C4-2B (cell line): ENCODE data around the gene CYTH2.

ENCODE experiments used
- H3K27ac ChIP-seq: fragments of 450-650 bp; 2 replicates; pipeline ENCODE4 v1.5.1; 2017
- ZFX ChIP-seq: fragments of 450-650 bp; IDR thresholded peaks from 2 replicates; pipeline ENCODE4 v1.6.1; 2017
- TF ChIP-seq, protein P1 (sequence below): fragments of 450-650 bp; conservative IDR thresholded peaks from 2 replicates; pipeline ENCODE4 v1.5.1; 2017; ENCODE audit warnings: mild to moderate bottlenecking

CYTH2 gene

DNA sequence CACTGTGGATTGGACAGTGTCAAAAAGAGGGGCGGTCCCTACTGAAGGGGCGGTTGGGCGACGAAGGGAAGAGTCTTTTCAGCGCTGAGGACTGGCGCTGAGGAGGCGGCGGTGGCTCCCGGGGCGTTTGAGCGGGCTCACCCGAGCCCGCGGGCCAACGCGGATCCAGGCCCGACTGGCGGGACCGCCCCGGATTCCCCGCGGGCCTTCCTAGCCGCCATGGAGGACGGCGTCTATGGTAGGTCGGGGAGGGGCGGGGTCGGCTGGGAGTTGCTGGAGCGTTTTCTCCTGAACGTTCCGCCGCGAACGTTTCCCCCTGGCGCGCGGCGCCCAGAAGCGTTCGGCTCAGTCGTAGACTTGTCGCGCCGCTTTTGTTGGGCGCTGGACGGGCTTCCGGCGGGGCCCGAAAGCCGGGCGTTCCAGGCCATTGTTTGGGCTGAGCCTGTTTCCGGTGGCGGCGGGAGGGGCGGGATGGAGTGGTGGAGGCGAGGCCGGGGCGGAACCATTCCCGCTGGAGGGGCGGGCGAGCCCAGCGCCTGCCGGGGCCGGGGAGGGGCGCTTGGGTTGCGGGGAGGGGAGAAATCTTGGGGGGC is at the start of gene CYTH2:
Gene CYTH2 (plus strand): TSS at position 81 of the 593 bp plus-strand sequence. CDS start 139 bp downstream, at position 220.
- H3K27ac ChIP-seq, result peak within 1 kb of the TSS; percentile 92

GRCh38 chr19:48421548-48421947 is 47.6 kb upstream of the CYTH2 start:
- no peak for TF ChIP-seq ZFX
- TF ChIP-seq, protein P1, sequence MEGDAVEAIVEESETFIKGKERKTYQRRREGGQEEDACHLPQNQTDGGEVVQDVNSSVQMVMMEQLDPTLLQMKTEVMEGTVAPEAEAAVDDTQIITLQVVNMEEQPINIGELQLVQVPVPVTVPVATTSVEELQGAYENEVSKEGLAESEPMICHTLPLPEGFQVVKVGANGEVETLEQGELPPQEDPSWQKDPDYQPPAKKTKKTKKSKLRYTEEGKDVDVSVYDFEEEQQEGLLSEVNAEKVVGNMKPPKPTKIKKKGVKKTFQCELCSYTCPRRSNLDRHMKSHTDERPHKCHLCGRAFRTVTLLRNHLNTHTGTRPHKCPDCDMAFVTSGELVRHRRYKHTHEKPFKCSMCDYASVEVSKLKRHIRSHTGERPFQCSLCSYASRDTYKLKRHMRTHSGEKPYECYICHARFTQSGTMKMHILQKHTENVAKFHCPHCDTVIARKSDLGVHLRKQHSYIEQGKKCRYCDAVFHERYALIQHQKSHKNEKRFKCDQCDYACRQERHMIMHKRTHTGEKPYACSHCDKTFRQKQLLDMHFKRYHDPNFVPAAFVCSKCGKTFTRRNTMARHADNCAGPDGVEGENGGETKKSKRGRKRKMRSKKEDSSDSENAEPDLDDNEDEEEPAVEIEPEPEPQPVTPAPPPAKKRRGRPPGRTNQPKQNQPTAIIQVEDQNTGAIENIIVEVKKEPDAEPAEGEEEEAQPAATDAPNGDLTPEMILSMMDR, result no peak
- peak overlapping the region; percentile 87 for H3K27ac ChIP-seq

More for the DNA sequence above, at the start of gene CYTH2:
- TF ChIP-seq ZFX, result no peak
- TF ChIP-seq, protein P1, result no peak

DNA sequence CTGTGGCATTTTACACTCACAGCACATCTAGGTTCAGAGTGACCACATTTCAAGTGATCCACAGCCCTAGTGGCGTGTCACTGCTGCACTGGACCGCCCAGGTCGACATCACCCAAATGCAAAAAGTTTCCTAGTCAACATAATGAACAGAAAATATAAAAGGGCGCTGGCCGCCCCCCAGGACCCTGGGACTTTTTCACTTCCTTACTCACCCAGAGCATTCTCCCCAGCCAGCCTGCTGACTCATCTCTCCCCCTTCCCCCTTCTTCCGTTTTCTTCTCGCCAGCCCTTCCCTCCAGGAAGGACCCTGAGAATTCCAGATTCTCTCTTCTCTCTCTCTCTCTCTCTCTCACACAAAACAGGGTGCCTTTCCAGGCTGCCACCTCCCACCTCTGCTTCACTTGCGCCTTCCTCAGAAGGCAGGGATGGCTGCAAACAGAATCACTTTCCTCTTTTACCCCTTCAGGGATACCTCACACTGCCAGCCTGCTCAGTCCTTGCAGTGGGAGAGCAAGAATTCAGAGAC is 44.4 kb upstream of the CYTH2 start:
- no peak for TF ChIP-seq ZFX
- TF ChIP-seq, protein P1, result no peak
- no peak overlapping the region; the same call in 1 of the 2 replicates for H3K27ac ChIP-seq

DNA sequence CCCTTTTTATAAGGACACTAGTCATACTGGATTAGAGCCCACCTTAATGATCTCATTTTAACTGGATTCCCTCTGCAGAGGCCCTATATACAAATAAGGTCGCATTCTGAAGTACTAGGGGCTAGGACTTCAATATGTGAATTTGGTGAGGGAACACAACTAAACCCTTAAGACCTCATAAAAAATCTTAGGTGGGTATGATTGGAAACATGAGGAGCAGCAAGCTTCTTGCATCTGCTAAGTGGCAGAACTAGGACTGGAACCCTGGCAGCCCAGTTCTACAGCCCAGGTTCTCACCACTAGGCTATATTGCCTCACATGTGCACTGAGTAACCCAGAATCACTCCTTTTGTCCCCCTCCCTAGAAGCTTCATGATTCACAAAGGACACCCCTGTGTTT is 40.5 kb upstream of the CYTH2 start:
- no peak for TF ChIP-seq ZFX
- TF ChIP-seq, protein P1, result no peak
- H3K27ac ChIP-seq, result no peak overlapping the region; the same call in 1 of the 2 replicates

DNA sequence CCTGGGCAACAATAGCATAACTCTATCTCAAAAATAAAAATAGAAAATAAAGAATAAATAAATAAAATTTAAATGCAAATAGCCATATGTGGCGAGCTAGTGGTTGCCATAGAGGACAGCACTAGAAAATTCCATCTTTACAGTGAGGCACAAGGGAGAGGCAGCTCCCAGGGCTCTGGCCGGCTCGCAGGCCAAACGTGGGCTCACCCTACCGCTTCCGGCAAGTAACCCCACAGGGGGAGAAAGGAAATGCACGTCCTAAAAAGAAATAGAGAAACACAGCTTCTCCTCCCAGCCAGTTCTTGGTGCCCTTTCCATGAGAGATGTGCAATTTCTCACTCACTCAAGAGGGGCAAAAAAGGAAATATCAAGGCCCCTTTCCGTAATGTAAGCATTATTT is 35.8 kb upstream of the CYTH2 start:
- H3K27ac ChIP-seq, result no peak overlapping the region
- no peak for TF ChIP-seq ZFX
- TF ChIP-seq, protein P1, result no peak

GRCh38 chr19:48436586-48436985 is 32.6 kb upstream of the CYTH2 start:
- TF ChIP-seq ZFX, result no peak
- TF ChIP-seq, protein P1, result no peak
- no peak overlapping the region for H3K27ac ChIP-seq

DNA sequence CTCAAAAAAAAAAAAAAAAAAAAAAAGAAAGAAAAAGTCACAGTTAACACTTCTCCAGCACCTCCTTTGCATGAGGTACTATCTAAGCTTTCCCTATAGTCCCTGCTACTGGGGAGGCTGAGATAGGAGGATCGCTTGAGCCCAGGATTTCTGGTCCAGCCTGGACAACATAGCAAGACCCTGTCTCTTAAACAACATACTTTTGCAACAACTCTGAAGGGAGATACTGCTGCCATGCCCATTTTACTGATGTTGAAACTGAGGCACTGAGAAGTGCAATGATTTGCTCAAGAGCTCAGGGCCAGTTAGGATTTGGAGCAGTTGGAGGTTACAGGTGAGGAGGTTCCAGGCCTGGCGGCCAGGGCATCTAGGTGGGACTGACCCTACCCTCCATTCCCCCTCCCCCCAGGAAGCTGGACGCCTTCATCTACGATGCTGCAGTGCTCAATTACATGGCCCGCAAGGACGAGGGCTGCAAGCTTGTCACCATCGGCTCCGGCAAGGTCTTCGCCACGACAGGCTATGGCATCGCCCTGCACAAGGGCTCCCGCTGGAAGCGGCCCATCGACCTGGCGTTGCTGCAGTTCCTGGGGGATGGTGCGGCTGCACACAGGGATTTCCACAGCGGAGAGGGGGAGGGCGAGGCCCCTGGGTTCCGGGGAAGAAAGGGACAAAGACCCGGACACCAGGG is 27.7 kb upstream of the CYTH2 start:
- TF ChIP-seq, protein P1, result no peak
- no peak for TF ChIP-seq ZFX

More for the DNA sequence above, 27.7 kb upstream of the CYTH2 start:
- no peak overlapping the region for H3K27ac ChIP-seq
